Suprapubic skin (tissue), 3 donors: ENCODE measurements around the gene SDR39U1.

Experiments
- EP300 ChIP-seq: sonication (generic); formaldehyde crosslinking; IDR thresholded peaks from one replicate; pipeline ENCODE4 v1.6.1; 2017; ENCODE audit warnings: antibody characterized with exemption
- POLR2A ChIP-seq, 2 donors: fragments of 450-650 bp; IDR thresholded peaks; one replicate each; pipeline ENCODE4 v1.6.1; 2017; ENCODE audit warnings: antibody characterized with exemption in 2 of 2, mild to moderate bottlenecking in 2 of 2, moderate library complexity in 2 of 2
- TF ChIP-seq, protein P1 (sequence below), 2 donors: fragments of 200-600 bp in 1 of 2; fragments of 450-650 bp in 1 of 2; sonication (generic) in 1 of 2; IDR thresholded peaks; one replicate each; pipeline ENCODE4 v1.5.1; 2016 to 2019; ENCODE audit warnings: antibody characterized with exemption in 2 of 2, mild to moderate bottlenecking in 1 of 2, moderate library complexity in 1 of 2

DNA sequence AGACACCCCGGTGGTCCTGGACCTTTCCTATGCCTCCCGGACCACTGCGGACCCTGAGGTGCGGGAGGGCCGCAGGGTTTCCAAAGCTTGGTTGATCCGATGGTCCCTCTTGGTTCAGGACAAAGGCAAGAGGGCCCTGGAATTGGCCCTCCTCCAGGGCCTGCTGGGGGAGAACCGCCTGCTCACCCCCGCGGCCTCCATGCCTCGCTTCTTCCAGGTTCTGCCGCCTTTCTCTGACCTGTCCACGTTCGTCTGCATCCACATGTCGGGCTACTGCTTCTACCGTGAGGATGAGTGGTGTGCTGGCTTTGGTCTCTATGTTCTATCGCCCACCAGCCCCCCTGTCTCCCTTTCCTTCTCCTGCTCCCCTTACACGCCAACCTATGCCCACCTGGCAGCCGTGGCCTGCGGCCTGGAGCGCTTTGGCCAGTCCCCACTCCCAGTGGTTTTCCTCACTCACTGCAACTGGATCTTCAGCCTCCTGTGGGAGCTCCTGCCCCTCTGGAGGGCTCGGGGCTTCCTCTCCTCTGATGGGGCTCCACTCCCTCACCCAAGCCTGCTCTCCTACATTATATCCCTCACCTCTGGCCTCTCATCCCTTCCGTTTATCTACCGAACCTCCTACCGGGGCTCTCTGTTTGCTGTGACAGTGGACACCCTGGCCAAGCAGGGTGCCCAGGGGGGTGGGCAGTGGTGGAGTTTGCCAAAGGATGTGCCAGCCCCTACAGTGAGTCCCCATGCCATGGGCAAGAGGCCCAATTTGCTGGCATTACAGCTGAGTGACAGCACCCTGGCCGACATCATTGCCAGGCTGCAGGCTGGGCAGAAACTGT lies 26.9 kb downstream of the SDR39U1 start:
- TF ChIP-seq, protein P1, sequence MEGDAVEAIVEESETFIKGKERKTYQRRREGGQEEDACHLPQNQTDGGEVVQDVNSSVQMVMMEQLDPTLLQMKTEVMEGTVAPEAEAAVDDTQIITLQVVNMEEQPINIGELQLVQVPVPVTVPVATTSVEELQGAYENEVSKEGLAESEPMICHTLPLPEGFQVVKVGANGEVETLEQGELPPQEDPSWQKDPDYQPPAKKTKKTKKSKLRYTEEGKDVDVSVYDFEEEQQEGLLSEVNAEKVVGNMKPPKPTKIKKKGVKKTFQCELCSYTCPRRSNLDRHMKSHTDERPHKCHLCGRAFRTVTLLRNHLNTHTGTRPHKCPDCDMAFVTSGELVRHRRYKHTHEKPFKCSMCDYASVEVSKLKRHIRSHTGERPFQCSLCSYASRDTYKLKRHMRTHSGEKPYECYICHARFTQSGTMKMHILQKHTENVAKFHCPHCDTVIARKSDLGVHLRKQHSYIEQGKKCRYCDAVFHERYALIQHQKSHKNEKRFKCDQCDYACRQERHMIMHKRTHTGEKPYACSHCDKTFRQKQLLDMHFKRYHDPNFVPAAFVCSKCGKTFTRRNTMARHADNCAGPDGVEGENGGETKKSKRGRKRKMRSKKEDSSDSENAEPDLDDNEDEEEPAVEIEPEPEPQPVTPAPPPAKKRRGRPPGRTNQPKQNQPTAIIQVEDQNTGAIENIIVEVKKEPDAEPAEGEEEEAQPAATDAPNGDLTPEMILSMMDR (IDR thresholded peaks at IDR 0.05): no peak
- TF ChIP-seq EP300: no peak
- no peak for TF ChIP-seq POLR2A (IDR thresholded peaks at IDR 0.05)
